Left lung (tissue), 10 donors: ENCODE results near the gene CARD14. TPM values are rescaled to one million over a fixed set of nuclear protein-coding genes. Genes with fewer than 3 reads are reported as not detected.

ENCODE experiments used
- ATAC-seq: fragments of 200-7000 bp; cut with Tn5 transposase; one replicate; pipeline ENCODE4 v1.9.1; 2020; ENCODE audit warnings: moderate library complexity
- DNase-seq, 4 donors: peaks; one replicate each; pipeline ENCODE4 v3.0.0-alpha.2; 2013 to 2020
- H3K27ac ChIP-seq, 2 donors: fragments of 200-600 bp; sonication (generic) in 1 of 2; one replicate each; pipeline versions ENCODE4 v1.5.0 to v1.8.0; 2020 to 2021
- H3K27me3 ChIP-seq, 2 donors: fragments of 200-600 bp; sonication (generic) in 1 of 2; one replicate each; pipeline versions ENCODE4 v1.5.0 to v1.8.0; 2020 to 2021
- H3K36me3 ChIP-seq, 2 donors: fragments of 200-600 bp; sonication (generic) in 1 of 2; one replicate each; pipeline versions ENCODE4 v1.5.0 to v1.8.0; 2020 to 2021
- H3K4me1 ChIP-seq, 2 donors: fragments of 200-600 bp; one replicate each; pipeline ENCODE4 v1.8.0; 2021
- H3K4me3 ChIP-seq, 2 donors: fragments of 200-600 bp; sonication (generic) in 1 of 2; one replicate each; pipeline versions ENCODE4 v1.5.0 to v1.8.0; 2020 to 2021; ENCODE audit warnings: mild to moderate bottlenecking in 1 of 2
- H3K9me3 ChIP-seq, 2 donors: fragments of 200-600 bp; sonication (generic) in 1 of 2; one replicate each; pipeline versions ENCODE4 v1.5.0 to v1.8.0; 2020 to 2021
- intact Hi-C, 2 donors: fragments of 100-400 bp; cut with DNase I; formaldehyde crosslinking; loops; one replicate each; pipeline versions ENCODE4 v1.11.2 to v1.14.2; 2022
- polyA plus RNA-seq, 6 donors: library from polyadenylated mRNA; unstranded; fragments of 120-200 nt; gene quantifications; one replicate each; pipeline ENCODE4 v1.2.1, GENCODE V29; 2013; ENCODE audit not compliant: insufficient read length in 6 of 6
- total RNA-seq, 2 donors: library from RNA; stranded (reverse); fragmentation: NEBNext Ultra II Directional; extraction: Animal tissue kit (Norgen Biotek cat#: 25700); gene quantifications; one replicate each; pipeline ENCODE4 v1.2.1, GENCODE V29; 2021
- TF ChIP-seq, protein P1 (sequence below), 2 donors: fragments of 200-600 bp; sonication (generic) in 1 of 2; IDR thresholded peaks; one replicate each; pipeline versions ENCODE4 v1.5.0 to v1.8.0; 2021; ENCODE audit warnings: antibody characterized with exemption in 2 of 2
- donor health status: DM: no; HTN: yes; CAD: no.
- donor health status: DM: no; HTN: no; CAD: no.

Gene CARD14
- total and polyA plus RNA-seq, 8 donors, result 0.41 to 3.2 (median 1.8) TPM

DNA sequence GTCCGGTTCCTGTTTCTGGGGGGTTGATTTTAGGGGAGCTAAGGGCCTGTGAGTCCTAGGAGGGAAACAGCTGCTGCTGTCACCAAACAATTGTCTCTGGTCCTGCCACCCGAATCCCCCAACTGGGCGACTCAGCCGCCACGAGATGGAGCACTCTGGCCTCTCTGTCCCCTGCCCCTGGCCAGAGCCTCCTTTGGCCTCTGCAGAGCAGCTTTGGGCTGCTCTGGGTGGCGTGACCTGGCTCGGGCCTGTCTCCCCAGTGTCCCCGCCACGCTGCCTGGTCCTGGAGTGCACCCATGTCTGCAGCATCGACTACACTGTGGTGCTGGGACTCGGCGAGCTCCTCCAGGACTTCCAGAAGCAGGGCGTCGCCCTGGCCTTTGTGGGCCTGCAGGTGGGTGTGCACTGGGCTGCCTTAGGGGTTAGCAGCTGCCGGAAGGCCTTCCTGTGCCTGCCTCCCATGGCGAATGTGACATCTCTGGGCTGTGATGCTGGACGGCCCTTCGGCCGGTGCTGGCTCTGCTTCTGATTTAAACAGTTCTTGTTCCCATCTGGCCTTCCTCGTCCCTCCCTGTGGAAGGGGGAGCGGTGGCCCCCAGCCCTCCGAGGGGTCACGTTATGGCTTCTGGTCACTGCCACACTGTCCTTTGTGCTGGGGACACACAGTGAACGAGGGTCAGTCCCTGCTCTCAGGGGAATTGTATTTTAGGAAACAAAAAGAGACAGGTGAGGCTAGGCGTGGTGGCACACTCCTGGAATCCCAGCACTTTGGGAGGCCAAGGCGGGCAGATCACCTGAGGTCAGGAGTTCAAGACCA lies 79.3 kb downstream of the CARD14 start:
- no peak for ATAC-seq
- H3K4me3 ChIP-seq, result no peak overlapping the region
- H3K27me3 ChIP-seq, result no peaks in the 10 kb centered on the region
- H3K4me1 ChIP-seq, result peaks cover 0 to 14% of the 10 kb centered on the region in 2 donors
- peaks cover 0 to 37% of the 10 kb centered on the region in 2 donors for H3K36me3 ChIP-seq
- no peak overlapping the region for H3K27ac ChIP-seq
- intact Hi-C loops, result no loop called here
- TF ChIP-seq, protein P1, sequence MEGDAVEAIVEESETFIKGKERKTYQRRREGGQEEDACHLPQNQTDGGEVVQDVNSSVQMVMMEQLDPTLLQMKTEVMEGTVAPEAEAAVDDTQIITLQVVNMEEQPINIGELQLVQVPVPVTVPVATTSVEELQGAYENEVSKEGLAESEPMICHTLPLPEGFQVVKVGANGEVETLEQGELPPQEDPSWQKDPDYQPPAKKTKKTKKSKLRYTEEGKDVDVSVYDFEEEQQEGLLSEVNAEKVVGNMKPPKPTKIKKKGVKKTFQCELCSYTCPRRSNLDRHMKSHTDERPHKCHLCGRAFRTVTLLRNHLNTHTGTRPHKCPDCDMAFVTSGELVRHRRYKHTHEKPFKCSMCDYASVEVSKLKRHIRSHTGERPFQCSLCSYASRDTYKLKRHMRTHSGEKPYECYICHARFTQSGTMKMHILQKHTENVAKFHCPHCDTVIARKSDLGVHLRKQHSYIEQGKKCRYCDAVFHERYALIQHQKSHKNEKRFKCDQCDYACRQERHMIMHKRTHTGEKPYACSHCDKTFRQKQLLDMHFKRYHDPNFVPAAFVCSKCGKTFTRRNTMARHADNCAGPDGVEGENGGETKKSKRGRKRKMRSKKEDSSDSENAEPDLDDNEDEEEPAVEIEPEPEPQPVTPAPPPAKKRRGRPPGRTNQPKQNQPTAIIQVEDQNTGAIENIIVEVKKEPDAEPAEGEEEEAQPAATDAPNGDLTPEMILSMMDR (IDR thresholded peaks at IDR 0.05), result no peak
- no peaks in the 10 kb centered on the region for H3K9me3 ChIP-seq
- DNase-seq, result peak in 1 of 4 donors; percentile 72

GRCh38 chr17:80251966-80252365 lies 82.1 kb downstream of the CARD14 start:
- peaks cover 5 to 39% of the 10 kb centered on the region in 2 donors for H3K4me1 ChIP-seq
- no peak for ATAC-seq
- H3K36me3 ChIP-seq, result peaks cover 0 to 18% of the 10 kb centered on the region in 2 donors
- intact Hi-C loops, result no loop called here
- H3K27me3 ChIP-seq, result no peaks in the 10 kb centered on the region
- TF ChIP-seq, protein P1 (IDR thresholded peaks at IDR 0.05), result no peak
- no peak overlapping the region for H3K4me3 ChIP-seq
- no peaks in the 10 kb centered on the region for H3K9me3 ChIP-seq
- H3K27ac ChIP-seq, result no peak overlapping the region
- DNase-seq, result peak in 1 of 4 donors; percentile 49

GRCh38 chr17:80252871-80253270 lies 83.0 kb downstream of the CARD14 start:
- intact Hi-C loops, result no loop called here
- peak overlapping the region in 1 of 2 donors; percentile 92 for H3K27ac ChIP-seq
- no peaks in the 10 kb centered on the region for H3K9me3 ChIP-seq
- TF ChIP-seq, protein P1 (IDR thresholded peaks at IDR 0.05), result peak; percentile 27 to 70
- no peaks in the 10 kb centered on the region for H3K27me3 ChIP-seq
- peak; percentile 82 for ATAC-seq
- peak in 3 of 4 donors; percentile 45 to 95 (median 79) for DNase-seq
- H3K4me3 ChIP-seq, result no peak overlapping the region
- peaks cover 0 to 12% of the 10 kb centered on the region in 2 donors for H3K36me3 ChIP-seq
- H3K4me1 ChIP-seq, result peaks cover 5 to 43% of the 10 kb centered on the region in 2 donors

GRCh38 chr17:80253631-80254395 lies 84.0 kb downstream of the CARD14 start:
- H3K9me3 ChIP-seq, result no peaks in the 10 kb centered on the region
- H3K4me1 ChIP-seq, result peaks cover 5 to 44% of the 10 kb centered on the region in 2 donors
- H3K27me3 ChIP-seq, result no peaks in the 10 kb centered on the region
- peak overlapping the region; percentile 75 to 92 for H3K27ac ChIP-seq
- DNase-seq (peak in 1 of 4 donors; percentile 75), ATAC-seq (peak; percentile 12)
- intact Hi-C loops, result no loop called here
- peaks cover 0 to 9% of the 10 kb centered on the region in 2 donors for H3K36me3 ChIP-seq
- TF ChIP-seq, protein P1 (IDR thresholded peaks at IDR 0.05), result no peak
- no peak overlapping the region for H3K4me3 ChIP-seq
